ENCODE measurements around the gene MDFIC.

Gene MDFIC

GRCh38 chr7:115032715-115033703, 111.1 kb downstream of the MDFIC start:
- TF ChIP-seq CTCF (IDR thresholded peaks at IDR 0.05; ENCODE audit: borderline replicate concordance, extremely low read depth, low read length, poor library complexity, severe bottlenecking) (no peak), EZH2 (IDR thresholded peaks at IDR 0.05; ENCODE audit: borderline replicate concordance, low read depth, low read length, severe bottlenecking) (no peak)
- no peak overlapping the region for H3K4me3 ChIP-seq (ENCODE audit: low read depth in 1 of 2, low read length in 2 of 2)
- no peaks in the 10 kb centered on the region for H3K27me3 ChIP-seq (ENCODE audit: insufficient read depth, low read length, poor library complexity)
- no peak overlapping the region for H3K27ac ChIP-seq (ENCODE audit: low read length)
- H3K9ac ChIP-seq (ENCODE audit: low read depth, low read length): no peak overlapping the region
- no peaks in the 10 kb centered on the region for H3K4me1 ChIP-seq (ENCODE audit: insufficient read depth, low read length)
- no peak overlapping the region for H3K4me2 ChIP-seq (ENCODE audit: insufficient read depth, low read length)
- H3K36me3 ChIP-seq (ENCODE audit: insufficient read depth, low read length): no peaks in the 10 kb centered on the region
- H3K9me3 ChIP-seq (ENCODE audit: insufficient read depth, low read length, severe bottlenecking): no peaks in the 10 kb centered on the region
- ATAC-seq (ENCODE audit: insufficient read depth, low read depth) (no peak), DNase-seq (no peak)
- H2AFZ ChIP-seq (ENCODE audit: low read depth, low read length): no peak overlapping the region
- H4K20me1 ChIP-seq (ENCODE audit: insufficient read depth, low read length): no peaks in the 10 kb centered on the region
- H3K79me2 ChIP-seq (ENCODE audit: insufficient read depth, low read length): no peaks in the 10 kb centered on the region

- H3K36me3 ChIP-seq (ENCODE audit: insufficient read depth, low read length): no peaks in the 10 kb centered on the region
- ATAC-seq (ENCODE audit: insufficient read depth, low read depth) (no peak), DNase-seq (no peak)
- H3K9me3 ChIP-seq (ENCODE audit: insufficient read depth, low read length, severe bottlenecking): no peaks in the 10 kb centered on the region
- no peak overlapping the region for H3K4me3 ChIP-seq (ENCODE audit: low read depth in 1 of 2, low read length in 2 of 2)
- no peak overlapping the region for H3K27ac ChIP-seq (ENCODE audit: low read length)
- H3K9ac ChIP-seq (ENCODE audit: low read depth, low read length): no peak overlapping the region
- H3K4me1 ChIP-seq (ENCODE audit: insufficient read depth, low read length): peaks cover 4% of the 10 kb centered on the region
- H3K4me2 ChIP-seq (ENCODE audit: insufficient read depth, low read length): no peak overlapping the region
- no peaks in the 10 kb centered on the region for H3K79me2 ChIP-seq (ENCODE audit: insufficient read depth, low read length)
- H4K20me1 ChIP-seq (ENCODE audit: insufficient read depth, low read length): no peaks in the 10 kb centered on the region
- H3K27me3 ChIP-seq (ENCODE audit: insufficient read depth, low read length, poor library complexity): no peaks in the 10 kb centered on the region
- no peak overlapping the region for H2AFZ ChIP-seq (ENCODE audit: low read depth, low read length)
- no peak for TF ChIP-seq EZH2 (IDR thresholded peaks at IDR 0.05; ENCODE audit: borderline replicate concordance, low read depth, low read length, severe bottlenecking)
- no peak for TF ChIP-seq CTCF (IDR thresholded peaks at IDR 0.05; ENCODE audit: borderline replicate concordance, extremely low read depth, low read length, poor library complexity, severe bottlenecking)
Observed at GRCh38 chr7:115033917-115034459, 112.1 kb downstream of the MDFIC start.

GRCh38 chr7:115034515-115034914, 112.6 kb downstream of the MDFIC start:
- H3K27ac ChIP-seq (ENCODE audit: low read length): no peak overlapping the region
- no peak overlapping the region for H3K4me2 ChIP-seq (ENCODE audit: insufficient read depth, low read length)
- no peaks in the 10 kb centered on the region for H3K79me2 ChIP-seq (ENCODE audit: insufficient read depth, low read length)
- H3K4me1 ChIP-seq (ENCODE audit: insufficient read depth, low read length): peaks cover 4% of the 10 kb centered on the region
- no peaks in the 10 kb centered on the region for H4K20me1 ChIP-seq (ENCODE audit: insufficient read depth, low read length)
- H3K4me3 ChIP-seq (ENCODE audit: low read depth in 1 of 2, low read length in 2 of 2): no peak overlapping the region
- no peak overlapping the region for H2AFZ ChIP-seq (ENCODE audit: low read depth, low read length)
- 0 out of 3 replicates have a peak, but pooled peaks have one; percentile 7 for ATAC-seq (ENCODE audit: insufficient read depth, low read depth)
- H3K27me3 ChIP-seq (ENCODE audit: insufficient read depth, low read length, poor library complexity): no peaks in the 10 kb centered on the region
- no peak for TF ChIP-seq CTCF (IDR thresholded peaks at IDR 0.05; ENCODE audit: borderline replicate concordance, extremely low read depth, low read length, poor library complexity, severe bottlenecking)
- no peaks in the 10 kb centered on the region for H3K36me3 ChIP-seq (ENCODE audit: insufficient read depth, low read length)
- DNase-seq: no peak
- no peaks in the 10 kb centered on the region for H3K9me3 ChIP-seq (ENCODE audit: insufficient read depth, low read length, severe bottlenecking)
- H3K9ac ChIP-seq (ENCODE audit: low read depth, low read length): no peak overlapping the region

Measured in DND-41 (cell line).